Measurements from ENCODE around the gene THBS4. TPM values are rescaled to one million over a fixed set of nuclear protein-coding genes. Genes with fewer than 3 reads are reported as not detected.
A peak's percentile ranks its signal among the peaks of the same experiment; 100 is the strongest.

The THBS4 gene
- total and polyA plus RNA-seq, 8 donors, result 3.7 to 56.8 (median 8.6) TPM

DNA sequence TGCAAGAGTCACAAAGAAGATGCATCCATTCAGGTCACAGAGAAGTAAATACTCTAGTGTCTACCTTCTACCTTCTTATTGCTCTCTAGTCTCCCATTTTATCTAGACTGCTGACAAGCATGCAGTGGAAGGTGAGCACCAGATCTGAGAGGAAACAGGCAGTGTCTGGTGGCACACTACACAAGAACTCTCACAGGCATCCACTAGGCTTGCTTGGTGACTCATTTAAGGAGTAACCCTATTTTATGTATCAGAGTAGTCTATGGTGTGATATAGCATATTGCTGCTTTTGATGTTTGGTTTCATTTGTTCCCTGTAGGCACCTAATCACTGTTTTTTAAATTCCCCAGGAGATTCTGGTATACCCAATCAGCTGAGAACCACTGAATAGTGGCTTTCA, 1.6 kb upstream of the THBS4 start:
- Histone ChIP-seq H3K27me3 (peaks cover 0 to 39% (median 2%) of the 10 kb centered on the region in 4 donors), H3K36me3 (no peaks in the 10 kb centered on the region), H3K27ac (no peak overlapping the region), H3K9me3 (no peaks in the 10 kb centered on the region), H3K4me1 (no peaks in the 10 kb centered on the region), H3K4me3 (no peak overlapping the region)
- ATAC-seq (no peak), DNase-seq (no peak), FAIRE-seq (no peak)
- TF ChIP-seq, protein P1, sequence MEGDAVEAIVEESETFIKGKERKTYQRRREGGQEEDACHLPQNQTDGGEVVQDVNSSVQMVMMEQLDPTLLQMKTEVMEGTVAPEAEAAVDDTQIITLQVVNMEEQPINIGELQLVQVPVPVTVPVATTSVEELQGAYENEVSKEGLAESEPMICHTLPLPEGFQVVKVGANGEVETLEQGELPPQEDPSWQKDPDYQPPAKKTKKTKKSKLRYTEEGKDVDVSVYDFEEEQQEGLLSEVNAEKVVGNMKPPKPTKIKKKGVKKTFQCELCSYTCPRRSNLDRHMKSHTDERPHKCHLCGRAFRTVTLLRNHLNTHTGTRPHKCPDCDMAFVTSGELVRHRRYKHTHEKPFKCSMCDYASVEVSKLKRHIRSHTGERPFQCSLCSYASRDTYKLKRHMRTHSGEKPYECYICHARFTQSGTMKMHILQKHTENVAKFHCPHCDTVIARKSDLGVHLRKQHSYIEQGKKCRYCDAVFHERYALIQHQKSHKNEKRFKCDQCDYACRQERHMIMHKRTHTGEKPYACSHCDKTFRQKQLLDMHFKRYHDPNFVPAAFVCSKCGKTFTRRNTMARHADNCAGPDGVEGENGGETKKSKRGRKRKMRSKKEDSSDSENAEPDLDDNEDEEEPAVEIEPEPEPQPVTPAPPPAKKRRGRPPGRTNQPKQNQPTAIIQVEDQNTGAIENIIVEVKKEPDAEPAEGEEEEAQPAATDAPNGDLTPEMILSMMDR (IDR thresholded peaks at IDR 0.05), result no peak
- intact Hi-C loops (cut with DNase I), result no loop called here

DNA sequence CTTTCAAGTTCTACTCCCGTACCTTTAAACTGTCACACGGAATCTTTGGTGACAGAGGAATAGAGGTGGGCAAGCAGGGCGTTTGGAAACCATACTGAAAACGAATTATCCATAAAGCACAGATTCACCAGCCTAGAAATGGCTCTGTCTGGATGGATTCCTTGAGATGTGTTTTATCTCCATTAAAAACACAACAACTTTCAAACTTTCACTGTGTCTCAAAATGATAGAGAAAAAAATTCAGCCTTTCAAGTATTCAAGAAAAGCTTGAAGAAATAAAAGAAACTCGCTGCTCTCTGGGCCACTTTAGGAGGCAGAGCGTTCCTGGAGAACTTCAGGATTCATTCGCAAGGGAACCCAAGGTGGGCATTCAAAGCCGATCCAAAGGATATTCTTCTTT, 589 bp upstream of the THBS4 start:
- Histone ChIP-seq H3K36me3 (no peaks in the 10 kb centered on the region), H3K27me3 (peaks cover 0 to 39% (median 2%) of the 10 kb centered on the region in 4 donors), H3K27ac (no peak overlapping the region), H3K9me3 (no peaks in the 10 kb centered on the region), H3K4me1 (no peaks in the 10 kb centered on the region), H3K4me3 (peak overlapping the region in 1 of 4 donors; percentile 31)
- TF ChIP-seq, protein P1 (IDR thresholded peaks at IDR 0.05), result no peak
- intact Hi-C loops (cut with DNase I), result no loop called here
- WGBS, 2 donors, result 30 to 34% methylated on average over 8 of the region's 8 CpGs
- FAIRE-seq (no peak), ATAC-seq (no peak), DNase-seq (no peak)

DNA sequence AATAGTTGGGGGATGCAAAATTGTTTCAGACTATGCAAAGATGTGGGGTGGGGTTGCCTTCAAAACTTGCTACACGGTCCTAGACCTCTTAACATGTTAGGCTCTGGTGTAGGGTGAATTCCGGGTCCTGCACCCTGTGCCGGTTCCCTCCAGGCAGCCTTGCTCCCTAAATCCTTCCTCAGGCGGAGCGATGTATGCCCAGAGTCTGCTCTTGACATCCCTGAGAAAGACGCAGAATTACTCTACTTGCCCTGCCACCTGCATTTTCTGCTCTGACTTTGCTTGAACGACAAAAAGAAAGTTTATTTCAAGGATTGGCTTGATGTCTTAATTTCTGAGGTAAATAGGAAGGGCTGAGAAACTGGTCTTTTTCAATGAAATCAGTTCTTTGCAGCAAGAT, 691 bp downstream of the THBS4 start:
- DNase-seq, result no peak
- Histone ChIP-seq H3K4me1 (no peaks in the 10 kb centered on the region), H3K9me3 (no peaks in the 10 kb centered on the region), H3K4me3 (peak overlapping the region in 2 of 4 donors; percentile 8 to 31), H3K27ac (no peak overlapping the region), H3K27me3 (peaks cover 0 to 39% (median 2%) of the 10 kb centered on the region in 4 donors), H3K36me3 (no peaks in the 10 kb centered on the region)
- intact Hi-C loops (cut with DNase I), result no loop called here
- 83 to 85% methylated on average over 7 of the region's 7 CpGs for WGBS, 2 donors
- FAIRE-seq, result no peak
- TF ChIP-seq, protein P1 (IDR thresholded peaks at IDR 0.05), result no peak
- no peak for ATAC-seq

DNA sequence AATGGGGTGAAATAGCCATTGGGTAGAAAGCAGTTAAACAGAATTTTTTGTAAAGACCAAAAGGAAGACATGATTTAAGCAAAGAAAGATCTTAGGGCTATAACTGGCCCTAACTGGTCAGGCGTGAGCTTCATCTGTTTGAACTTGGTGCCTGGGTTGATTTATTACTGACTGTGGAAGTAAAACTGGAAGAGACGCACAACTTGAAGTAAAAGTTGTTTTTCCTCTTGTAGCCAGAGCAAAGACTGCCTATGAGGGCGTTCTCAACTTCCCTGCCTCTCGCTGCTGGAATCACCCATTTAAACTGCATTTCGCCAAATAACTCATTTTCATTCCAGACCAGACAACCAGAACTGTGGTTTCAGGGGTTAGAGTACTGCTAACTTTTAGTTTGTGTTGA, 1.5 kb downstream of the THBS4 start:
- intact Hi-C loops (cut with DNase I), result no loop called here
- FAIRE-seq, result no peak

DNA sequence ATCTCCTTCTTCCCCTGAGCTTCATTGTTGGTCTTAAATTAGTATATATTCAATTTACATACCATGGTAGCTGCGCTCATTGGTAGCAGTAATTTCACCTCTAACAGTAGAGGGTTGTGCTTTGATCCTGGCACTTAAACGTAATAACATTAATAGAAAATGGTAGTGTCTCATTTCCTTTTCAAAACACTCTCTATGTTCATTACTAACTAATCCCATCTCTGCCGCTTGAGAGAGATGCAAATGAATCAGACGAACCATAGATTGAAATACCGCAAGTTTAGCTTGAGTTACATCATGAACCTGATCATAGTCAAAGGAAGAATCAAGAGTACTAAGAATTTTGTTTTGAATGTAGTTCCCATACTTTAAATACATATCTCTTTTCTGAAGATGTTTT, 2.2 kb downstream of the THBS4 start:
- no peaks in the 10 kb centered on the region for H3K9me3 ChIP-seq
- no peak overlapping the region for H3K4me3 ChIP-seq
- H3K27ac ChIP-seq, result no peak overlapping the region
- H3K36me3 ChIP-seq, result no peaks in the 10 kb centered on the region
- no peak for FAIRE-seq
- TF ChIP-seq, protein P1 (IDR thresholded peaks at IDR 0.05), result no peak
- 73 to 82% methylated on average over 5 of the region's 5 CpGs for WGBS, 2 donors
- intact Hi-C loops (cut with DNase I), result no loop called here
- no peaks in the 10 kb centered on the region for H3K4me1 ChIP-seq
- ATAC-seq, result no peak
- DNase-seq, result no peak
- H3K27me3 ChIP-seq, result peaks cover 0 to 39% (median 2%) of the 10 kb centered on the region in 4 donors

More for the DNA sequence above, 1.5 kb downstream of the THBS4 start:
- ATAC-seq (no peak), DNase-seq (no peak)
- WGBS, 2 donors, result 88 to 95% methylated on average over 5 of the region's 5 CpGs
- Histone ChIP-seq H3K4me3 (no peak overlapping the region), H3K4me1 (no peaks in the 10 kb centered on the region), H3K36me3 (no peaks in the 10 kb centered on the region), H3K9me3 (no peaks in the 10 kb centered on the region), H3K27ac (no peak overlapping the region), H3K27me3 (peaks cover 0 to 39% (median 2%) of the 10 kb centered on the region in 4 donors)
- TF ChIP-seq, protein P1 (IDR thresholded peaks at IDR 0.05), result no peak
